Measurements from ENCODE around the gene ADIRF.
"Not testable (repeated sequence)": the region's sequence is repeated elsewhere in the genome, so short reads cannot be mapped to it uniquely, and the experiment has no call there.

ADIRF gene

DNA sequence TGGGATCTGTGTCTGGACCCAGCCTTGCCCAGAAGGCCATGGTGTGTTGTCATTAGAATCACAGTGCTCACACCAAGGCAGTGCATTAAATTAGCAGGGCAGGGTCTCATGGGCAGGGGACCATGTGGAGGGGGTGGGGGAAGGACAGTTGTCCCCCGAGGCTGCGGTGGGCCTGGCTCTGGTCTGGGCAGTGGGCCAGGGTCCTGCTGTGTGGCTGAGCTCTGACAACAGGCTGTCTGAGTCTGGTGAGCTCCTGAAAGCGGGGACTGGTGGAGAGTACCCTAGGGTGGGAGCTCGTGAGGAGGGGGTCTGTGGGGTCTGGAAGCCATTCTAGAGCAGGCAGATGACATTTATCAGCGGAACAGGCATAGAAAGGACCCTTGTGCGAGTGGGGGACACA lies 49.8 kb downstream of the ADIRF start:
- not testable (repeated sequence) for FAIRE-seq; DNase-seq (ENCODE audit: insufficient read length, low spot score)

DNA sequence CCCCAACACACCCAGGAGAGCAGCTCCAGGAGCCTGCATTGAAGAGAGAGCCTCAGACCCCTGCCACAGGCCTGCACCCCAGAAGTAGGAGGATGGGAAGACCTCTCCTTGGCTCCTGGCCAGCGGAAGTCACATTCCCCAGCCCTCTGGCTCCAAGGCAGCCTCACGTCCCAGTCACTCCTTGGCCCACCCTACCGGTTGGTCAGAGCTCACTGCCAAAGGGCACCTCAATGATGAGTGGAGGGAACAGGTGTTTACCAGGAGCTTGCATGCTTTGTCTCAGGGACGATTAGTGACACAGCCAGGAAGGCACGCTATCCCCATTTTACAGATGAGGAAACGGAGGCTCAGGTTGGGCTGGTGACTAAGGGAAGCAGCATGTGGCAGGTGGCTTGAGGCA lies 50.8 kb downstream of the ADIRF start:
- not testable (repeated sequence) for DNase-seq (ENCODE audit: insufficient read length, low spot score); FAIRE-seq

DNA sequence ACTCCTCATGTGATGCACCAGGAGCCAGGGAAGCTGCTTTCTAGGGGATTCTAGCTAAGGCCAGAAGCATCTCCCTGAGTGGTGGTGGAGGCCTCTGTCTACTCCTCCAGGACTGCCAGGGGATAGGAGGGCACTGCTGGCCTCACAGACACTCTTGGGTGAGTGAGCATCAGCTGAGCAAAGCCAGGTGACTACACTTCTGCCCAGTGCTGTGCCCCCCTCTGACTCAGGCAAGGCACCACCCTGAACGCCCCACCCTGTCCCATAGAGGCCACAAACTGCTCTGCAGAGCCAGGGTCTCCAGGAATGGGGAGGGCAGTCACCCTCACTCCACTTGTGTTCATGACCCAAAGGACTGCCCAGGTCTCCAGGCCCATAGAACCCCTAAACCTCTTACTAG lies 51.2 kb downstream of the ADIRF start:
- DNase-seq (ENCODE audit: insufficient read length, low spot score); FAIRE-seq: not testable (repeated sequence)

DNA sequence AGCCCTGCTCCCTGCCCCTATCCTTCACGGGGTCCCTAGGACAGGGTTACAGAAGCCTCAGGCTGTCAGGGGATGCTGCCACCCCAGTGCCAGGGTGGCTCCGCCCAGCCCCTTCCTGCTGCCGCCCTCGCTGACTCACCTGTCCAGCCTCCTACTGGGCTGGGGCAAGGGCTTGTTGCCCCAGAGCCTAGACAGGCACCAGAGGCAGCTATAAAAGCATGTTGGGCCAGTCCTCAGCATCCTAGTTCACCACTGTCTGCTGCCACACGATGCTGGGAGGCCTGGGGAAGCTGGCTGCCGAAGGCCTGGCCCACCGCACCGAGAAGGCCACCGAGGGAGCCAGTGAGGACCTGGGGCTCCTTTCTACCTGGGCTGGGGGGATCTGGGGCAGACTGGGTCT lies 51.8 kb downstream of the ADIRF start, which contains the start of gene FAM25A:
TSS of gene FAM25A (plus strand) at position 239 of the 400 bp plus-strand sequence. CDS start at position 270, 31 bp downstream.
- DNase-seq (ENCODE audit: insufficient read length, low spot score); FAIRE-seq: not testable (repeated sequence)
